PC-9 (cell line): ENCODE data around the gene PTPRO. TPM values are rescaled to one million over a fixed set of nuclear protein-coding genes. Genes with fewer than 3 reads are reported as not detected.

Source experiments
- BruUV-seq: library from RNA; stranded (reverse); fragments of 400-500 nt; replicated peaks from 2 replicates; lab custom pipeline; 2021; lab: Mats Ljungman, UMichigan
- CTCF ChIA-PET: fragments of 300-600 bp; sonication (Branson Sonifier 250); formaldehyde crosslinking; loops from one replicate; lab custom pipeline; 2022; ENCODE audit warnings: antibody characterized with exemption; lab: Charles Lee
- POLR2A ChIA-PET: fragments of 300-600 bp; sonication (Branson Sonifier 250); formaldehyde crosslinking; loops from one replicate; lab custom pipeline; 2022; ENCODE audit warnings: antibody characterized with exemption; ENCODE audit not compliant: unreplicated experiment; lab: Charles Lee
- DNase-seq, 2 experiments: peaks; one replicate each; pipeline versions ENCODE4 v3.0.0 to v3.0.0-alpha.2; 2015 to 2022; ENCODE audit warnings: mixed read lengths in 1 of 2
- H2AFZ ChIP-seq: fragments of 200-600 bp; sonication (generic); 2 replicates; pipeline ENCODE4 v1.8.1; 2017; ENCODE audit warnings: antibody characterized with exemption
- H3F3A ChIP-seq: fragments of 200-600 bp; sonication (generic); 2 replicates; pipeline ENCODE4 v1.8.1; 2017; ENCODE audit warnings: antibody characterized with exemption, mild to moderate bottlenecking, low read depth; ENCODE audit not compliant: insufficient read depth
- H3K27ac ChIP-seq: fragments of 200-600 bp; sonication (generic); 2 replicates; pipeline ENCODE4 v1.6.1; 2016; ENCODE audit warnings: mixed run types
- H3K27me3 ChIP-seq: fragments of 200-600 bp; sonication (generic); 2 replicates; pipeline ENCODE4 v1.6.1; 2016; ENCODE audit warnings: low read depth, mixed run types; ENCODE audit not compliant: insufficient read depth
- H3K36me3 ChIP-seq: fragments of 200-600 bp; sonication (generic); 2 replicates; pipeline ENCODE4 v1.6.1; 2016; ENCODE audit warnings: low read depth, mixed run types
- H3K4me1 ChIP-seq: fragments of 200-600 bp; sonication (generic); replicated peaks from 2 replicates; pipeline ENCODE4 v1.6.1; 2016; ENCODE audit warnings: mixed run types; ENCODE audit not compliant: insufficient read depth
- H3K4me2 ChIP-seq: fragments of 200-600 bp; sonication (generic); 2 replicates; pipeline ENCODE4 v1.6.1; 2017; ENCODE audit warnings: mixed run types
- H3K4me3 ChIP-seq: fragments of 200-600 bp; sonication (generic); 2 replicates; pipeline ENCODE4 v1.6.1; 2016; ENCODE audit warnings: mixed run types
- H3K79me2 ChIP-seq: fragments of 200-600 bp; sonication (generic); 2 replicates; pipeline ENCODE4 v1.6.1; 2017; ENCODE audit warnings: low read depth, mixed run types
- H3K9me2 ChIP-seq: fragments of 200-600 bp; sonication (generic); 2 replicates; pipeline ENCODE4 v1.8.1; 2017; ENCODE audit warnings: mild to moderate bottlenecking; ENCODE audit not compliant: insufficient read depth
- H3K9me3 ChIP-seq: fragments of 200-600 bp; sonication (generic); 2 replicates; pipeline ENCODE4 v1.8.1; 2016; ENCODE audit warnings: low read depth; ENCODE audit not compliant: insufficient read depth
- H4K20me1 ChIP-seq: fragments of 200-600 bp; sonication (generic); 2 replicates; pipeline ENCODE4 v1.8.1; 2017; ENCODE audit not compliant: insufficient read depth
- EZH2 ChIP-seq: fragments of 200-600 bp; sonication (generic); IDR thresholded peaks from 2 replicates; pipeline ENCODE4 v1.8.0; 2017; ENCODE audit warnings: antibody characterized with exemption, low read depth
- intact Hi-C: fragments of 100-400 bp; cut with micrococcal nuclease; formaldehyde crosslinking; loops from one replicate; pipeline ENCODE4 v1.10.0; 2022; ENCODE audit not compliant: unreplicated experiment
- total RNA-seq: library from RNA; stranded (reverse); gene quantifications from 2 replicates; pipeline ENCODE4 v1.2.3, GENCODE V29; 2021
- TF ChIP-seq, protein P1 (sequence below): fragments of 200-600 bp; sonication (generic); conservative IDR thresholded peaks from 2 replicates; pipeline ENCODE4 v1.6.1; 2017; ENCODE audit warnings: mixed run types, antibody characterized with exemption, mild to moderate bottlenecking, moderate library complexity

The PTPRO gene
- total RNA-seq, 1 experiment from 2014 or later = not detected

DNA sequence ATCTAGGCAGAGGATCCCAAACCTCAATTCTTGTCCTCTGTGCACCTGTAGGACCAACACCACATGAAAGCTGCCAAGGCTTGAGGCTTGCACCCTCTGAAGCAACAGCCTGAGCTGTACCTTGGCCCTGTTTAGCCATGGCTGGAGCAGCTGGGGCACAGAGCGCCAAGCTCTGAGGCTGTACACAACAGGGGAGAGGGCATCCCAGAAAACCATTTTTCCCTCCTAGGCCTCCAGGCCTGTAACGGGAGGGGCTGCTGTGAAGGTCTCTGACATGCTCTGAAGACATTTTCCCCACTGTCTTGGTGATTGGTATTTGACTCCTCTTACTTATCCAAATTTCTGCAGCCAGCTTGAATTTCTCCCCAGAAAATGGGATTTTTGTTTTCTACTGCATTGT lies 22.4 kb upstream of the PTPRO start:
- Histone ChIP-seq H3K36me3 (no peaks in the 10 kb centered on the region), H3F3A (no peaks in the 10 kb centered on the region), H3K27me3 (no peaks in the 10 kb centered on the region), H3K4me2 (no peak overlapping the region), H3K79me2 (no peaks in the 10 kb centered on the region), H2AFZ (no peak overlapping the region), H3K4me1 (no peaks in the 10 kb centered on the region), H3K4me3 (no peak overlapping the region), H3K9me3 (no peaks in the 10 kb centered on the region; the same call in 1 of the 2 replicates), H3K9me2 (0 out of 2 replicates have a peak, but pooled peaks cover 3% of the 10 kb centered on the region), H3K27ac (no peak overlapping the region), H4K20me1 (no peaks in the 10 kb centered on the region)
- no peak for DNase-seq
- BruUV-seq = no TSS peak
- CTCF ChIA-PET = no interaction called here
- POLR2A ChIA-PET = no interaction called here
- intact Hi-C loops = no loop called here
- TF ChIP-seq EZH2 = no peak
- TF ChIP-seq, protein P1, sequence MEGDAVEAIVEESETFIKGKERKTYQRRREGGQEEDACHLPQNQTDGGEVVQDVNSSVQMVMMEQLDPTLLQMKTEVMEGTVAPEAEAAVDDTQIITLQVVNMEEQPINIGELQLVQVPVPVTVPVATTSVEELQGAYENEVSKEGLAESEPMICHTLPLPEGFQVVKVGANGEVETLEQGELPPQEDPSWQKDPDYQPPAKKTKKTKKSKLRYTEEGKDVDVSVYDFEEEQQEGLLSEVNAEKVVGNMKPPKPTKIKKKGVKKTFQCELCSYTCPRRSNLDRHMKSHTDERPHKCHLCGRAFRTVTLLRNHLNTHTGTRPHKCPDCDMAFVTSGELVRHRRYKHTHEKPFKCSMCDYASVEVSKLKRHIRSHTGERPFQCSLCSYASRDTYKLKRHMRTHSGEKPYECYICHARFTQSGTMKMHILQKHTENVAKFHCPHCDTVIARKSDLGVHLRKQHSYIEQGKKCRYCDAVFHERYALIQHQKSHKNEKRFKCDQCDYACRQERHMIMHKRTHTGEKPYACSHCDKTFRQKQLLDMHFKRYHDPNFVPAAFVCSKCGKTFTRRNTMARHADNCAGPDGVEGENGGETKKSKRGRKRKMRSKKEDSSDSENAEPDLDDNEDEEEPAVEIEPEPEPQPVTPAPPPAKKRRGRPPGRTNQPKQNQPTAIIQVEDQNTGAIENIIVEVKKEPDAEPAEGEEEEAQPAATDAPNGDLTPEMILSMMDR = no peak

DNA sequence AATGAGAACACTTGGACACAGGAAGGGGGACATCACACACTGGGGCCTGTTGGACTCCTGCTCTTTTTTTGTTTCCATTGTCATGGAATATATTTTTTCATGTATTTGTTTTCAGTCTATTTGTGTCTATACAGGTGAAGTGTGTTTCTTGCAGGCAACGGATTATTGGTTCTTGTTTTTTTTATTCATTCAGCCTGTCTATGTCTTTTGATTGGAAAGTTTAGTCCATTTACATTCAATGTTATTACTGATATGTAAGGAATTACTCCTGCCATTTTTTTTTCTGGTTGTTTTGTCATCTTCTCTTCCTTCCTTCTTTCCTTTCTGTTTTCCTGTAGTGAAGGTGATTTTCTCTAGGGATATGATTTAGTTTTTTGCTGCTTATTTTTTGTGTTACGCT lies 18.0 kb upstream of the PTPRO start:
- no peak overlapping the region for H3K4me2 ChIP-seq
- H3K27me3 ChIP-seq = no peaks in the 10 kb centered on the region
- H3K79me2 ChIP-seq = no peaks in the 10 kb centered on the region
- POLR2A ChIA-PET = no interaction called here
- CTCF ChIA-PET = no interaction called here
- no peaks in the 10 kb centered on the region; the same call in 1 of the 2 replicates for H3K9me3 ChIP-seq
- H2AFZ ChIP-seq = no peak overlapping the region
- no peak overlapping the region for H3K27ac ChIP-seq
- no TSS peak for BruUV-seq
- H3K4me1 ChIP-seq = no peaks in the 10 kb centered on the region
- intact Hi-C loops = no loop called here
- DNase-seq = no peak
- no peaks in the 10 kb centered on the region for H3F3A ChIP-seq
- H4K20me1 ChIP-seq = no peaks in the 10 kb centered on the region
- 0 out of 2 replicates have a peak, but pooled peaks cover 3% of the 10 kb centered on the region for H3K9me2 ChIP-seq
- no peak overlapping the region for H3K4me3 ChIP-seq
- no peaks in the 10 kb centered on the region for H3K36me3 ChIP-seq
- TF ChIP-seq EZH2 = no peak
- TF ChIP-seq, protein P1 = no peak

DNA sequence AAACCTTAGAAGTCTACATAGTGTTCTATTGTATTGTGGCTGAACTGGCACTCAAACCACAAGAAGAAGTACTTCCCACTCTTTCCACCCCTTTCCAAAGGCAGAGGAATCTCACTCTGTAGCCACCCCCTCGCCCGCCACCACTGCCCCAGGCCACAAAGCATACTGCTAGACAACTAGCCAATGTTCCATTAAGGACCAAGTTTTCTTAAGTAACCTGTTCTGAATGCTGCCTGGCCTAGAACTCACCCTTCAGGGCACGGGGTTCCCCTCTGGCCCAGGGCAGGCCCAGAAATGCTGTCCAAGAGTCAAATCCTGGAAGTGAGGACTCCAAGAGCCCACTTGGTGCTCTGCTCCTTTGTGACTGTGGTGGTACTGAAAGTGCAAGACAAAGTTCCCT lies 15.7 kb upstream of the PTPRO start:
- intact Hi-C loops = no loop called here
- BruUV-seq = no TSS peak
- no peaks in the 10 kb centered on the region for H3K27me3 ChIP-seq
- H3K79me2 ChIP-seq = no peaks in the 10 kb centered on the region
- H4K20me1 ChIP-seq = no peaks in the 10 kb centered on the region
- no peak overlapping the region for H3K4me2 ChIP-seq
- no peaks in the 10 kb centered on the region for H3K36me3 ChIP-seq
- no peaks in the 10 kb centered on the region for H3F3A ChIP-seq
- no peak overlapping the region for H3K4me3 ChIP-seq
- no peak for DNase-seq
- no peak for TF ChIP-seq EZH2
- TF ChIP-seq, protein P1 = no peak
- ChIA-PET CTCF (no interaction called here), POLR2A (no interaction called here)
- H3K9me2 ChIP-seq = 0 out of 2 replicates have a peak, but pooled peaks cover 3% of the 10 kb centered on the region
- H2AFZ ChIP-seq = no peak overlapping the region
- H3K4me1 ChIP-seq = no peaks in the 10 kb centered on the region
- no peaks in the 10 kb centered on the region; the same call in 1 of the 2 replicates for H3K9me3 ChIP-seq
- no peak overlapping the region for H3K27ac ChIP-seq
